Measurements from ENCODE around the gene DNAH11.

DNA sequence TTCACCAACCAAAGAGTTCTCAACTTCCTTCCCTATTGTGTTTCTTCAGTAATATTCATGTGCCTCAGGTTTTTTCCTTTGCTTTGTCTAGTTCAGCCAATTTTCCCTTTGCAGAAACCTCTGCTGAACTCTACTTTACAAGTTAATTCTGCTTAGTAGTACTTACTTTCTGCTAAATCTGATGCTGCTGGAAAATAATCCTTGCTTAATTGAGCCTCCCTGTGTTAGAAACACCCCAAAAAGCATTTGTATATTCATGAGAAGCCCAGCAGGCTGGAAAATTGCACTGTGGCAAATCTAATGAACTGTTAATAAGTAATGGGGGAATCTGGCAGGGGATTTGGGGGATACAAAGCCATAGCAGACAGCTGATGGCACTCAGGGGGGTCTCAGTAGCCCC is 324.4 kb downstream of the DNAH11 start:
- TF ChIP-seq, protein P1, sequence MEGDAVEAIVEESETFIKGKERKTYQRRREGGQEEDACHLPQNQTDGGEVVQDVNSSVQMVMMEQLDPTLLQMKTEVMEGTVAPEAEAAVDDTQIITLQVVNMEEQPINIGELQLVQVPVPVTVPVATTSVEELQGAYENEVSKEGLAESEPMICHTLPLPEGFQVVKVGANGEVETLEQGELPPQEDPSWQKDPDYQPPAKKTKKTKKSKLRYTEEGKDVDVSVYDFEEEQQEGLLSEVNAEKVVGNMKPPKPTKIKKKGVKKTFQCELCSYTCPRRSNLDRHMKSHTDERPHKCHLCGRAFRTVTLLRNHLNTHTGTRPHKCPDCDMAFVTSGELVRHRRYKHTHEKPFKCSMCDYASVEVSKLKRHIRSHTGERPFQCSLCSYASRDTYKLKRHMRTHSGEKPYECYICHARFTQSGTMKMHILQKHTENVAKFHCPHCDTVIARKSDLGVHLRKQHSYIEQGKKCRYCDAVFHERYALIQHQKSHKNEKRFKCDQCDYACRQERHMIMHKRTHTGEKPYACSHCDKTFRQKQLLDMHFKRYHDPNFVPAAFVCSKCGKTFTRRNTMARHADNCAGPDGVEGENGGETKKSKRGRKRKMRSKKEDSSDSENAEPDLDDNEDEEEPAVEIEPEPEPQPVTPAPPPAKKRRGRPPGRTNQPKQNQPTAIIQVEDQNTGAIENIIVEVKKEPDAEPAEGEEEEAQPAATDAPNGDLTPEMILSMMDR (conservative IDR thresholded peaks at IDR 0.05 in 1 of 2, IDR thresholded peaks at IDR 0.05 in 1 of 2; ENCODE audit: extremely low read depth in 1 of 2, insufficient read depth in 1 of 2, low read depth in 1 of 2, low read length in 2 of 2), result no peak
- no peak for TF ChIP-seq EZH2 (IDR thresholded peaks at IDR 0.05; ENCODE audit: borderline replicate concordance, low read length)
